HepG2 (cell line): ENCODE measurements around the gene KAT14. TPM values are rescaled to one million over a fixed set of nuclear protein-coding genes. Genes with fewer than 3 reads are reported as not detected.

Experiments used
- CBX1 ChIP-seq: IDR thresholded peaks from one replicate; pipeline ENCODE4 v1.6.1; 2016; ENCODE audit warnings: antibody characterized with exemption, low read depth
- DBP ChIP-seq: sonication (generic); formaldehyde crosslinking; IDR thresholded peaks from 2 replicates; pipeline ENCODE4 v1.4.0; 2020; ENCODE audit warnings: missing genetic modification reagents; ENCODE audit errors: not compliant biosample characterization
- FLYWCH1 ChIP-seq: sonication (generic); formaldehyde crosslinking; IDR thresholded peaks from 2 replicates; pipeline ENCODE4 v1.8.1; 2023; ENCODE audit warnings: mild to moderate bottlenecking, missing genetic modification reagents
- GFI1 ChIP-seq: sonication (generic); formaldehyde crosslinking; IDR thresholded peaks from 2 replicates; pipeline ENCODE4 v1.5.0; 2020; ENCODE audit warnings: missing genetic modification reagents, mild to moderate bottlenecking, borderline replicate concordance
- HCFC1 ChIP-seq: fragments of 150-350 bp; IDR thresholded peaks from 2 replicates; pipeline ENCODE4 v1.6.1; 2014; ENCODE audit warnings: low read depth, low read length
- KDM6A ChIP-seq: IDR thresholded peaks from 2 replicates; pipeline ENCODE4 v1.6.1; 2016; ENCODE audit warnings: low read depth
- MAFG ChIP-seq: sonication (generic); formaldehyde crosslinking; IDR thresholded peaks from 2 replicates; pipeline ENCODE4 v1.5.1; 2020; ENCODE audit warnings: mild to moderate bottlenecking, missing genetic modification reagents
- MTF2 ChIP-seq: sonication (generic); formaldehyde crosslinking; IDR thresholded peaks from 2 replicates; pipeline ENCODE4 v1.5.0; 2020; ENCODE audit warnings: missing genetic modification reagents, borderline replicate concordance
- NCOR1 ChIP-seq: fragments of 200-600 bp; sonication (generic); IDR thresholded peaks from 2 replicates; pipeline ENCODE4 v1.7.0; 2017; ENCODE audit warnings: antibody characterized with exemption, low read length, borderline replicate concordance
- NPAS2 ChIP-seq: sonication (generic); formaldehyde crosslinking; IDR thresholded peaks from 2 replicates; pipeline ENCODE4 v1.8.0; 2022; ENCODE audit warnings: mild to moderate bottlenecking, missing genetic modification reagents, borderline replicate concordance
- PAF1 ChIP-seq: IDR thresholded peaks from 2 replicates; pipeline ENCODE4 v1.6.1; 2016; ENCODE audit warnings: missing genetic modification reagents, missing compliant biosample characterization
- PCBP1 ChIP-seq: fragments of 200-400 bp; formaldehyde crosslinking; IDR thresholded peaks from 2 replicates; pipeline ENCODE4 v1.6.1; 2017; ENCODE audit warnings: mild to moderate bottlenecking, low read depth, low read length, borderline replicate concordance
- PHF20 ChIP-seq: sonication (generic); formaldehyde crosslinking; IDR thresholded peaks from 2 replicates; pipeline ENCODE4 v1.5.0; 2020; ENCODE audit warnings: mild to moderate bottlenecking, missing genetic modification reagents
- PITX1 ChIP-seq: sonication (generic); formaldehyde crosslinking; IDR thresholded peaks from 2 replicates; pipeline ENCODE4 v1.5.1; 2020; ENCODE audit warnings: mild to moderate bottlenecking, missing genetic modification reagents
- POLR2A ChIP-seq, 2 experiments: IDR thresholded peaks; 2 replicates each; pipeline ENCODE4 v1.6.1; 2011; ENCODE audit warnings: low read depth in 2 of 2, low read length in 2 of 2, mild to moderate bottlenecking in 1 of 2, moderate library complexity in 1 of 2; ENCODE audit not compliant: insufficient read depth in 1 of 2
- RARA ChIP-seq: IDR thresholded peaks from 2 replicates; pipeline ENCODE4 v1.6.1; 2016; ENCODE audit warnings: missing genetic modification reagents, missing compliant biosample characterization
- SRSF4 ChIP-seq: fragments of 200-400 bp; formaldehyde crosslinking; IDR thresholded peaks from one replicate; pipeline ENCODE4 v1.6.1; 2018; ENCODE audit warnings: mild to moderate bottlenecking, low read depth, low read length, moderate library complexity; ENCODE audit not compliant: poor library complexity, severe bottlenecking
- TAF15 ChIP-seq: fragments of 200-400 bp; formaldehyde crosslinking; IDR thresholded peaks from one replicate; pipeline ENCODE4 v1.6.1; 2018; ENCODE audit warnings: mild to moderate bottlenecking, low read depth, low read length; ENCODE audit not compliant: poor library complexity, severe bottlenecking
- ZBTB10 ChIP-seq: sonication (generic); formaldehyde crosslinking; IDR thresholded peaks from 2 replicates; pipeline ENCODE4 v1.4.0; 2020; ENCODE audit warnings: missing genetic modification reagents, borderline replicate concordance
- ZBTB7B ChIP-seq: sonication (generic); formaldehyde crosslinking; IDR thresholded peaks from 2 replicates; pipeline ENCODE4 v1.4.0; 2020; ENCODE audit warnings: missing genetic modification reagents
- ZNF3 ChIP-seq: IDR thresholded peaks from 2 replicates; pipeline ENCODE4 v1.7.0; 2017; ENCODE audit warnings: inconsistent platforms
- ZNF512 ChIP-seq: sonication (generic); formaldehyde crosslinking; IDR thresholded peaks from 2 replicates; pipeline ENCODE4 v1.4.0; 2020; ENCODE audit warnings: mild to moderate bottlenecking, missing genetic modification reagents
- ZNF777 ChIP-seq: sonication (generic); formaldehyde crosslinking; IDR thresholded peaks from 2 replicates; pipeline ENCODE4 v1.4.0; 2020; ENCODE audit warnings: missing genetic modification reagents
- polyA plus RNA-seq, 8 experiments: library from polyadenylated mRNA; depleted of rRNA in 3 of 8; stranded (reverse) in 7 of 8; unstranded in 1 of 8; fragments of >200 nt; fragmentation: Illumina TruSeq in 4 of 8; extraction: Trizol in 4 of 8; gene quantifications; 2 replicates each; pipeline versions ENCODE4 v1.2.1 to v1.2.3, GENCODE V29; 2011 to 2016; ENCODE audit warnings: low read depth in 4 of 8, missing spikeins in 1 of 8, mixed read lengths in 1 of 8; ENCODE audit not compliant: insufficient read depth in 1 of 8
- total RNA-seq, 5 experiments: library from RNA; depleted of rRNA; stranded (reverse); fragments of >200 nt; fragmentation: Illumina TruSeq; extraction: Trizol; gene quantifications; 2 replicates each; pipeline ENCODE4 v1.2.3, GENCODE V29; 2016; ENCODE audit warnings: low read depth in 1 of 5

The KAT14 gene
- total and polyA plus RNA-seq, 2 of the 13 experiments (the other 11 are each of a cell fraction or from before 2014, with no cell fraction given), result 5.1 to 15.1 TPM

DNA sequence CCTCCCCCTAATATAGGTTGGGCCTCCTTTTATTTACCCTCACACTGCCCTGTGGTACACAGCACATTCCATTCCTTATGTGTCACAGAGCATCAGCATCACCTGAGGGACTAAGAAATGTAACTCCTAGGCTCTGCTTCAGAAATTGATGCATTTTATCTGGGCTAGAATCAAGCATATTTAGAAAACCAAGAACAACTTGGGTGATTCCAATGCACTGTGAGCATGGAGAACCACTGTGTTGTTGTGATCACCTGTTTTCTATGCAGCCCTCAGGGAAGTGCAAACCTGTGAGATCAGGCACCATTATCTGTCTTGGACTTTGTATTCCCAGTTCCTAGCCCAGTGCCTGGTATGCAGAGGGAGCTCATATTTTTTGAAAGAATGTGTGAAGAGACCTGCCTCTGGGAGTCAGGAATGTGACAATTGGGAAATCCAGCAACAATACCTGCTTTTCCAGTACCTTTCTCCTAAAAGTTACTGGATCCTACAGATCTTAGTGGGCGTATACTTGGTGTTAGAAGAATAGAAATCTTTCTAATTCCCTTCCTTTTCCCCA, 7.0 kb downstream of the KAT14 start (continued):
- TF ChIP-seq ZNF512 (CRISPR knock-in tag) (no peak), ZNF777 (CRISPR knock-in tag) (no peak), SRSF4 (no peak), FLYWCH1 (CRISPR knock-in tag) (no peak), PHF20 (CRISPR knock-in tag) (no peak), ZNF3 (CRISPR knock-in tag) (peak; percentile 75; the same call in 1 of the 2 replicates), DBP (CRISPR knock-in tag) (no peak), MTF2 (CRISPR knock-in tag) (no peak), PAF1 (no peak), CBX1 (no peak), MAFG (no peak), TAF15 (no peak), GFI1 (no peak), PCBP1 (no peak), HCFC1 (no peak), NCOR1 (peak; percentile 87), RARA (no peak), POLR2A (IDR thresholded peaks at IDR 0.05; ENCODE audit: insufficient read depth in 1 of 2, low read depth in 2 of 2, low read length in 2 of 2) (no peak), ZBTB7B (CRISPR knock-in tag) (no peak; the same call in 1 of the 2 replicates), PITX1 (CRISPR knock-in tag) (0 out of 2 replicates have a peak, but pooled peaks have one; percentile 35), NPAS2 (CRISPR knock-in tag) (no peak), KDM6A (CRISPR knock-in tag) (peak; percentile 43; the same call in 1 of the 2 replicates), ZBTB10 (CRISPR knock-in tag) (no peak)
